Endodermal cell (in vitro differentiated cells): Measurements from ENCODE around the gene FBN2. TPM values are rescaled to one million over a fixed set of nuclear protein-coding genes. Genes with fewer than 3 reads are reported as not detected.

Experiments
- DNase-seq: peaks from one replicate; pipeline ENCODE4 v3.0.0-alpha.2; 2017
- H3K27ac ChIP-seq: 2 replicates; pipeline ENCODE4 v1.5.1; 2013; ENCODE audit warnings: mild to moderate bottlenecking, low read depth, low read length, moderate library complexity
- H3K27me3 ChIP-seq: 2 replicates; pipeline ENCODE4 v1.6.1; 2013; ENCODE audit warnings: mild to moderate bottlenecking, low read length, moderate library complexity; ENCODE audit not compliant: insufficient read depth, control insufficient read depth, poor library complexity, severe bottlenecking
- H3K36me3 ChIP-seq: 2 replicates; pipeline ENCODE4 v1.7.0; 2013; ENCODE audit warnings: mild to moderate bottlenecking, low read length, moderate library complexity; ENCODE audit not compliant: control insufficient read depth, insufficient read depth
- H3K4me1 ChIP-seq: one replicate; pipeline ENCODE4 v1.7.0; 2013; ENCODE audit warnings: low read length; ENCODE audit not compliant: control insufficient read depth, insufficient read depth
- H3K4me3 ChIP-seq: 2 replicates; pipeline ENCODE4 v1.5.1; 2013; ENCODE audit warnings: mild to moderate bottlenecking, low read length, moderate library complexity
- H3K9ac ChIP-seq: 2 replicates; pipeline ENCODE4 v1.6.1; 2013; ENCODE audit warnings: mild to moderate bottlenecking, low read length, moderate library complexity; ENCODE audit not compliant: poor library complexity, severe bottlenecking; ENCODE audit errors: extremely low read depth
- H3K9me3 ChIP-seq: 2 replicates; pipeline ENCODE4 v1.6.1; 2013; ENCODE audit warnings: mild to moderate bottlenecking, low read length, moderate library complexity; ENCODE audit not compliant: control insufficient read depth
- H3K27ac Mint-ChIP-seq: 2 replicates; pipeline ENCODE4 v1.8.0; 2020; ENCODE audit warnings: mixed read lengths
- H3K27me3 Mint-ChIP-seq: 2 replicates; pipeline ENCODE4 v1.8.0; 2021; ENCODE audit warnings: mild to moderate bottlenecking, mixed read lengths; ENCODE audit not compliant: insufficient read depth
- H3K36me3 Mint-ChIP-seq: 2 replicates; pipeline ENCODE4 v1.8.0; 2020; ENCODE audit warnings: low read depth, mixed read lengths
- H3K4me1 Mint-ChIP-seq: 2 replicates; pipeline ENCODE4 v1.8.0; 2020; ENCODE audit warnings: mixed read lengths
- H3K4me3 Mint-ChIP-seq: 2 replicates; pipeline ENCODE4 v1.8.0; 2020; ENCODE audit warnings: mild to moderate bottlenecking, moderate library complexity, mixed read lengths
- H3K9me3 Mint-ChIP-seq: 2 replicates; pipeline ENCODE4 v1.8.0; 2020; ENCODE audit warnings: mild to moderate bottlenecking, mixed read lengths
- CTCF ChIP-seq: fragments of 200-600 bp; sonication (generic); conservative IDR thresholded peaks from 2 replicates; pipeline ENCODE4 v1.5.0; 2021; ENCODE audit warnings: antibody characterized with exemption, mild to moderate bottlenecking
- WGBS, 2 experiments: methylation state at CpG; one replicate each; pipeline versions ENCODE4 v1.1.5 to v1.1.7; 2013; ENCODE audit warnings: missing lambda C conversion rate in 2 of 2, mixed read lengths in 1 of 2; ENCODE audit not compliant: insufficient coverage in 1 of 2, insufficient read length in 1 of 2; 5-methylcytosine and 5-hydroxymethylcytosine counted together
- total RNA-seq, 2 donors: library from RNA; stranded (reverse); fragmentation: NEBNext Ultra II Directional in 1 of 2; extraction: Animal tissue kit (Norgen Biotek cat#: 25700) in 1 of 2; gene quantifications; 2 replicates in 1 of 2; 3 replicates in 1 of 2; pipeline ENCODE4 v1.2.1, GENCODE V29; 2021

The FBN2 gene
- total RNA-seq, 2 donors from 2014 or later = 131 to 212 TPM

DNA sequence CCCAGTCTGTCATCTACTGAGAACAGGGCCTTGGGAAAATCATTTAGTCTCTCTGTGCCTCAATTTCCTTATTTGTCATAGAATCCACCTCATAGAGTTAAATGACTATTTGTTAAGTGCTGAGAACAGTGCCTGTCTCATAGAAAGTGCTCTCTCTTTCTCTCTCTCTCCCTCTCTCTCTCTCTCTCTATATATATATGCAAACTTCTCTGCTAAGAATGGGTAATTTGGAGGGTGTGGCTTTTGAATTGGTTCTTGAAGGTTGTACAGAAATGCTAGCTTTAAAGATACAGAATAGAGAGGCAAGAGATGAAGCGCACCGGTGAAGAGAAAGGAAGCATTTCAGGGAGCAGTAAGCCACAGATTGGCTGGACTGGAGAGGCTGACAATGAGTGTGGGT is 197.4 kb downstream of the FBN2 start:
- Histone ChIP-seq H3K27me3 (no peaks in the 10 kb centered on the region), H3K9me3 (no peaks in the 10 kb centered on the region)
- no peak overlapping the region for H3K27ac Mint-ChIP-seq

DNA sequence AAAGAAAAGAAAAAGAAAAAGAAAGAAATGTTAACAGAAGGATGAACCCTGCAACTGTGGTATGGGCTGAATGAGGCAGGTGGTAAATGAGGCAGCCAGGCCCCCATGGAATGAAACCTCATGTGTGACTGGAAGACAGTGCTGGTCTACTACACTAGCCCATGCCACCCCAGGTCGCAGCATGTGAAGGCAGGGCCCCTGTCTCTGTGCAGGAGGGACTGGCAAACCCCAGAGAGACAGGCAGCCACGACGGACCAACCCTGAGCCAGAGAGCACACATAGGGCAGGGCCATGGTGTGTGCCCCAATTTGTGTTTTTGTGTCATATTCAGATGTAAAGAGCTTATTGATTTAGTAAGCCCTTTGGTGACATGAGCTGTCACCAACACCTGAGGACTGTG is 198.5 kb downstream of the FBN2 start:
- peaks cover 44% of the 10 kb centered on the region for H3K36me3 ChIP-seq
- peaks cover 43% of the 10 kb centered on the region for H3K36me3 Mint-ChIP-seq
- no peak for TF ChIP-seq CTCF
- H3K9me3 ChIP-seq = no peaks in the 10 kb centered on the region
- no peak overlapping the region for H3K27ac ChIP-seq
- WGBS, 2 experiments = 95% methylated on average over 3 of the region's 3 CpGs; no CpG with 5 or more reads in 1 of the 2 experiments
- DNase-seq = no peak
- H3K27me3 Mint-ChIP-seq = no peaks in the 10 kb centered on the region
- no peak overlapping the region for H3K4me3 Mint-ChIP-seq
- H3K4me3 ChIP-seq = no peak overlapping the region
- no peak overlapping the region for H3K27ac Mint-ChIP-seq
- H3K9me3 Mint-ChIP-seq = peaks cover 2% of the 10 kb centered on the region
- H3K4me1 Mint-ChIP-seq = no peaks in the 10 kb centered on the region
- H3K4me1 ChIP-seq = no peaks in the 10 kb centered on the region
- H3K9ac ChIP-seq = no peak overlapping the region
- H3K27me3 ChIP-seq = no peaks in the 10 kb centered on the region

More for the DNA sequence above, 197.4 kb downstream of the FBN2 start:
- DNase-seq = no peak
- no peak overlapping the region for H3K27ac ChIP-seq
- Mint-ChIP-seq H3K4me3 (no peak overlapping the region), H3K36me3 (peaks cover 50% of the 10 kb centered on the region), H3K27me3 (no peaks in the 10 kb centered on the region), H3K4me1 (no peaks in the 10 kb centered on the region), H3K9me3 (peaks cover 2% of the 10 kb centered on the region)
- WGBS, 2 experiments = 92 to 100% methylated on average over 2 of the region's 2 CpGs
- H3K4me3 ChIP-seq = no peak overlapping the region
- H3K4me1 ChIP-seq = no peaks in the 10 kb centered on the region
- no peak overlapping the region for H3K9ac ChIP-seq
- peaks cover 42% of the 10 kb centered on the region for H3K36me3 ChIP-seq
- TF ChIP-seq CTCF = no peak

DNA sequence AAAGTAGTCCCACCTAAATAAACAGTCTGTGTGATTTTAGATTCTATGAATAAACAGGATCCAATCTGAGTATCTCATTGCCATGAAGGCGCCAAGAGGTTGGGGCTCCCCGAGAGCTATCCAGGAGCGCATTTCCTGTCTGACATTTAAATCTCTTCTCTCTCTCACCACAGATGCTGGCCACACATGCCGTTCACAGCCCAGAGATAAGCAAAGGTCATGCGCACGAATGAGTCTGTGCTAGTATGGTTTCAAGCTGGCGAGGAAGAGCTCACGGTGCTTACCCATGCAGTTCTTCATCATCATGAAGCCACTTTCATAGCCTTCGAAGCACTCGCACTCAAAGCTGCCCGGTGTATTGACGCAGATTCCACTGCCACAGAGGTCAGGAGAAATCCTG is 199.4 kb downstream of the FBN2 start:
- Histone ChIP-seq H3K9me3 (no peaks in the 10 kb centered on the region), H3K4me3 (no peak overlapping the region), H3K27ac (no peak overlapping the region), H3K36me3 (peaks cover 45% of the 10 kb centered on the region), H3K9ac (no peak overlapping the region), H3K4me1 (no peaks in the 10 kb centered on the region), H3K27me3 (no peaks in the 10 kb centered on the region)
- H3K9me3 Mint-ChIP-seq = no peaks in the 10 kb centered on the region
- H3K36me3 Mint-ChIP-seq = peaks cover 46% of the 10 kb centered on the region
- H3K27ac Mint-ChIP-seq = no peak overlapping the region
- H3K27me3 Mint-ChIP-seq = no peaks in the 10 kb centered on the region
- 92 to 96% methylated on average over 12 of the region's 12 CpGs for WGBS, 2 experiments
- no peak for DNase-seq
- no peaks in the 10 kb centered on the region for H3K4me1 Mint-ChIP-seq
- H3K4me3 Mint-ChIP-seq = no peak overlapping the region
- TF ChIP-seq CTCF = no peak
